HG03442 (cell line): Measurements from ENCODE around the gene PDLIM7.
"Not testable (repeated sequence)": the region's sequence is repeated elsewhere in the genome, so short reads cannot be mapped to it uniquely, and the experiment has no call there.

ENCODE experiments used
- ATAC-seq: cut with Tn5 transposase; IDR thresholded peaks from one replicate; pipeline ENCODE4 v1.9.1; 2021; ENCODE audit warnings: mild to moderate bottlenecking, moderate library complexity; ENCODE audit not compliant: unreplicated experiment

The PDLIM7 gene, protein sequence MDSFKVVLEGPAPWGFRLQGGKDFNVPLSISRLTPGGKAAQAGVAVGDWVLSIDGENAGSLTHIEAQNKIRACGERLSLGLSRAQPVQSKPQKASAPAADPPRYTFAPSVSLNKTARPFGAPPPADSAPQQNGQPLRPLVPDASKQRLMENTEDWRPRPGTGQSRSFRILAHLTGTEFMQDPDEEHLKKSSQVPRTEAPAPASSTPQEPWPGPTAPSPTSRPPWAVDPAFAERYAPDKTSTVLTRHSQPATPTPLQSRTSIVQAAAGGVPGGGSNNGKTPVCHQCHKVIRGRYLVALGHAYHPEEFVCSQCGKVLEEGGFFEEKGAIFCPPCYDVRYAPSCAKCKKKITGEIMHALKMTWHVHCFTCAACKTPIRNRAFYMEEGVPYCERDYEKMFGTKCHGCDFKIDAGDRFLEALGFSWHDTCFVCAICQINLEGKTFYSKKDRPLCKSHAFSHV

GRCh38 chr5:177497292-177498012 lies at the start of gene PDLIM7:
Gene PDLIM7, minus strand, starts transcription at chr5:177497604. Its CDS starts 1,092 bp downstream, at chr5:177496512.
- peak; percentile 65 for ATAC-seq

DNA sequence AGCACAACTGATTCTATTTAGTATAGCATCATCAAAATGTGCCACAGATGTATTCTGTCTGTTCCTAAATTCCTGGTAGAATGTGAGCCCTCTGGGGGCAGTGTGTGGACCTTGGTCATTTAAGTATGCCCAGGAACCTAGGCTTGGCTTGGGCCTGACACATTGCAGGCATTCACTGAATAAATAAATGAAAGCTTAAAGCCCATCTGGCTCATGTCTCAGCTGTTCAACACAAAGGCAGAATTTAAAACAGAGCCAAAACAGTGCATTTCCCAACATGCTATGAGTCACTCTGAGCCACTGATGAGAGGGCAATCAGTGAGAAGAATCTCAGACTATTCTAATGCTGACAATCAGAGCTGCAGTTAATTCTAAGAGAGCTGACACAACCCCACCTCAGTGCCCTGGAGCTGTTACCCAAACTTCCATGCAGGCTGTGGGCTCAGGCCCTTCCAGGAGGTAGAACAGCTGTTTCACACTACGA lies 48.9 kb upstream of the PDLIM7 start:
- ATAC-seq, result no peak

GRCh38 chr5:177545487-177546257 lies 48.3 kb upstream of the PDLIM7 start:
- ATAC-seq, result no peak

DNA sequence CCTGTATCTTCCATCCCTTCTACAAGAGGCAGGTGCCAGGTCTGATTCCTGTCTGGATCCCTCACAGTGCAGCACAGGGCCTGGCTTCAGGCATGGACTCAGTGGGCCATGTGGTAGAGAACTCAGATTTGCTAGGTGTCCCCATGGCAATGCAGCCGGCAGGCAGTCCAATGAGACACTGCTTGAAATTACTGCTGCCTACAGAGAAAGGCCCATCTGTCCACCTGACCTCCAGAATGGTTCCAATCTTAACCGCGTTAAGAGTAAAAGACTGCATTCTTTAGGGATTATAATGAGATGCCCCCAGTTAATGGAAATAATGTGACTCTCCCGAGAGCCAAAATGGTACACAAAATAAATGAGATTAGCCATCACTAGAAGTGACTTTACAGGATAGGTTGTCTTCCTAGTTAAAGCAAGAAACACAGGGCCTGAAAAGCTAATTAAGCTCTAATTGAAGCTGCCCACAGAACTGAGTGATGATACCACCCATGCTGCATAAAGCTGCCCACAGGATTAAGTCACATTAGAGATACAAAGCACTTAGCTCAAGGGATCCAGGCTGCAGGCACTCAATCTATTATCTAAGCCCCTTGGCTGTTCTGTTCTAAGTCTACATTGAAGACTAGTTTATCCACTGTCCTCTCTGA lies 45.5 kb upstream of the PDLIM7 start:
- no peak for ATAC-seq

DNA sequence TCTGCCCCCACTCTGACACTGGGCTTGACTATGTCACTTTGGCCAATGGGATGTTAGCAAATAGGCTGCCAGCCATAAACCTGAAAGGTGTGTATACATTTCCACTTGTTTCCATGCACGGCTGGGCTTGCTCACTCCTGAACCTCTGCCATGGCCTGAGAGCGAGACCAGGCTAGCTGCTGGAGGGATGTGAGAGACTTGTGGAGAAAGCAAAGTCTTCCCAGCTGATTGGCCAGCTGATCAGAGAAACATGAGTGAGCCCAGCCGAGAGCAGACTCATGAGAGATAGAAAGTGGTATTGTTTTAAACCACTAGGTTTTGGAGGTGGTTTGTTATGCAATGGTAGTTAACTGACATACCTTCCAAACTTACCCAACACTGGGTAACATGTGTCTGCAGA lies 43.0 kb upstream of the PDLIM7 start:
- ATAC-seq, result no peak

DNA sequence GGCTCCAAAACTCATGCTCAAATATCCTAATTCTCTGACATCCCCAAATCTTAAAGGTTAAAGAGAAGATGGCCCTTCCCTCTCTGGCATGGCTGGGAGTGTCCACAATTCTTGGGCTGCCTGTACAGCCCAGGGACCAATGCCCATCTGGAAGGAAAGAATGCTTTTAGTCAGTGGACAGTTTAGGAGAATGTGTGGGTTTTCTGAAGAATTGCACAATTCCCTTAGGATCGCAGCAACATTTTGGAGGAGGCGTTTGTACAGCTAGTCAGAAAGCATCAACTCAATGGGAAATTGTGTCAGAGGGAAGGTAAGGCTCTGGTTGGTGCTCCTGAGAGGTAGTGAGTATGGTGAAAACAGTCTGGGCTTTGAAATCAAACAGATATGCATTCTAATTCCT lies 42.0 kb upstream of the PDLIM7 start:
- no peak for ATAC-seq

DNA sequence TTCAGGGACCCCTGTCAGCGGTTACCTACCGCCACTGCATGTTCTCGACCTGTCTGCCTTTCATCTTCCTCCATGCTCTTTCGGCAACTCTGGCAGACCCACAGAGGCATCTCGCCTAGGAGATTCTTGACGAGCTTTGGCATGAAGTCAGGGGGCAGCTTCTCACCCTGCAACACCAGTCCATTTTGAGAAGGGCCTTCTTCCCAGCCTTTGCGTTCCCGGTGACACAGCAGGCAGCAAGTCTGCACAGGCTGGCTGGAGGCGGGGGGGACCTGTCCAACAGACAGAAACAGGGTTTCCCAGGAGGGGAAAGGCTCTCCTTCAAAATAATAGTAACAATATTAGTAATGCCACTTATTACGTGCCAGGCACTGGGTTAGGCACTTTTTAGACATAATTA lies 41.5 kb upstream of the PDLIM7 start:
- no peak for ATAC-seq

DNA sequence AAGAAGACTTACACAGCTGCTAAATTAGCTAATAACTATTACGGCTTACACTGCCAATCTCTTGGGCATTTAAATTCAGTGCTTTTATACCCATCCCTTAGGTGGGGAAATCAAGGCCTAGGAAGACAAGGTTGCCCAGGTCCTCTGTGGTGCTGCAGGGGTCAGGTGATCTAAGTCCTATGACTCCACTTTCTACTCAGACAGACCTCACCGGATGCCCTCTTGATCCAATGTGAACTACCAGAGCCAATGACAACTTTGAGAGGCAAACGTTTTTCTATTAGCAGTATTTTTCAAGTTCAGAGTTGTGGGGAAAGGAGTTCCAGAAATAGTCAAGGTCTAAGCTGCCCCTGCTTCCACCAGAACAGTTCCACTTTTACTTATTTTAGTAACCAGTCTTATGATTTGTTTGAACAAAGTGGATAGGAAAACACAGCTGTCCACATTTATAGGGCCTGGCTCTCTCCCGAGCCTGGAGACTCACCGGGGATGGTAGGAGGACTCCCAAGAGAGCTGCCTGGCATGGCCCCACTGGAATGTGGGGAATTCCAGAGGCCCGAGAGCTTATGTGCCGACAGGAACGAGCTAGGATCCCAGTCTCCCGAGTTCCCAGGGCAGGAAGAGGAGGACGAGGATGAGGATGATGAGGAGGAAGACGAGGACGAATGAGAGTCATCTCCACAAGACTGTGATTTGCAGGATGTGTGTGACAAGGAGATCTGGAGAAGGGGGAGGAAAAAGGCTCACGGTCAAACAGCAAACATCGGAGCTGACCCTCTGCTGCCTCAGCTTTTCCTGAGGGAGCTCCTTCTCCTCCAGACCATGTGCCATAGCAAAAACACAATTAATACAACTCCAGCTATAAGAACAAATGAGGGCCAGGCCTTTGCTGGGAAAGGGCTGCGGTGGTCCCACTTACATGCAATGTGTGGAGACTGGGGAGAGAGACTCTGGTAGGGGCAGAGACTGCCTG lies 40.3 kb upstream of the PDLIM7 start:
- ATAC-seq, result no peak

- ATAC-seq, result no peak
Measured at GRCh38 chr5:177536386-177536785, 39.0 kb upstream of the PDLIM7 start.

GRCh38 chr5:177535125-177535524 lies 37.7 kb upstream of the PDLIM7 start:
- ATAC-seq, result no peak

DNA sequence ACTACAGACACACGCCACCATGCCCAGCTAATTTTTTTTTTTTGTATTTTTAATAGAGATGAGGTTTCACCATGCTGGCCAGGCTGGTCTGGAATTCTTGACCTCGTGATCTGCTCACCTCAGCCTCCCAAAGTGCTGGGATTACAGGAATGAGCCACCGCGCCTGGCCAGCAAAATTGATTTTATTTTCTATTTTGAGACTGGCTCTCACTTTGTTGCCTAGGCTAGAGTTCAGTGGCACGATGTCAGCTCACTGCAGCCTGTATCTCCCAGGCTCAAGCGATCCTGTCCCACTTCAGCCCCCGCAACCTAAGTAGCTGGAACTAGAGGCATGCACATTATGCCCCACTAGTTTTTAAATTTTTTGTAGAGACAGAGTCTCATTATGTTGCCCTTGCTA lies 37.0 kb upstream of the PDLIM7 start:
- not testable (repeated sequence) for ATAC-seq

DNA sequence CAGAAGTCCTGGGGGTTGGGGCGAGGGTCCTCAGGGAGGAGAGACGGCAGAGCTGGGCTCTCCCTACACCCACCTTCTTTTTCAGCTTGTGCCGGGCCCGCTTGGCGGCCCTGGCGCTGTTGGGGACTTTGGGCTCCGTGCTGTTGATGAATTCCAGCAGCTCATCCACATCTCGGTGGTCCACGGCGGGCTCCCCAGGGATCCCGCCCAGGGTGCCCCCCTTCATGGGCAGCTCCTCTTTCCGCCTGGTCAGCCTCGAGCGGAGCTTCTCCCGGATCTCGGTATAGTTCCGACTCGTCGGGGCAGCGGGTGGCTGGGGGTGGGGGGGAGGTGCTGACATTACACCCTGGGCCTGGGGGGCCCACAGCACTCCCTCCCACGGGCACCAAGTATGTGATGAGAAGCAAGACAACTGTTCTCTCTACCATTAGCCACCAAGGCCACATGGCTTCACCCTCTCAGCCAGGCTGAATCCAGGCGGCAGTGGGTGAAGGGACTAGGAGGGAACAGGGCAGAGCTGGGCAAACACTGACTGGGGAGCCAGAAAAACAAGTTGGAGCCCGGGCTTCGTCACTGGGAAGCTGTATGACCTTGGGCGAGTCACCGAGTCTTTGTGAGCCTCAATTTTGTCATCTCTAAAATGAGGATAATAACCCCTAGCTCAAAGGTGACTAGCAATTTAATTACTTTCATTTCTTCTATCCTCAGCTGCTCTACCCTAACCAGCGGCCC lies 34.0 kb upstream of the PDLIM7 start:
- ATAC-seq, result no peak

GRCh38 chr5:177530638-177531037 lies 33.2 kb upstream of the PDLIM7 start:
- no peak for ATAC-seq

DNA sequence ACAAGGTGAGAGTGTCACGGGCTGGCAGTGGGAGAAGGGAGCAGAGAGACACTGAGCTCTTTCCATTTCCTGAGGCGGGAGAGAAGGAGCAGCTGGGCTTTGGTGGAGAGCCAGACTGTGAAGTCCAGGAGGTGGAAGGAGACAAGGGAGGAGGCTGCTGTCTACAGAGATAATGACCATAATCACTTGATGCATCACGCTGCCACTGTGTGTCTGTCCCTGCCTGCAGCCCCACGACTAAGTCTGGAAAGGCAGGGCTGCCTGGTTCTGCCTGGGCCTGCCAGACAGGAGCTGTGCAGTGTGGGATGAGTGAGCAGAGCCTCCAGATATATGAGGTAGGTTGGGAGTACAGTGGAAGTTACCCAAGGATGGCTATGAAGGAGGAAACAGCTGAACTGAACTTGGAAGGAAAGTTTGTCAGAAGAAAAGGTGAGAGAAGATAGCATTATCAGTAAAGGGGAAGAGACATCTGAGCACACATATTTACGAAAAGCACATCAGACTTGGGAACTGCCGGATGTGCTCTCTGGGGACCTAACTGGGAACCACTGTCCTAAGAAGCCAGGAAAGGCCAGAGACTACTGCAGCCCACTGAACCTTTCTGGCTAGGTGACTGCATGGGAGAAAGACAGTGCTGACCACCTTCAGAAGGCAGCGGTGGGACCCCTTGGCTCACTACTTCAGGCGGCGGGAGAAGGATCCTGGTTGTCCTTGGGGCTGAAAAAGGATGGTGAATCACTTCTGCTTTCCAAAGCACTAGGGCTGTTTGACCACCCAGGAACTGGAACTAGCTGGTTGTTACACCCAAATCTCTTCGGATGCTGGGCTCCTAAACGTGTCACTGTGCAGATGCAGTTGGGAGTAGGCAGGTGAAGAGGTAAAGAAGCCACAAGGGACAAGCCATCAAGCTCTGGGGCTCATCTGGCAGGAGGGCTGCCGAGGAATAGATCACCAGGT lies 32.1 kb upstream of the PDLIM7 start:
- ATAC-seq, result no peak

DNA sequence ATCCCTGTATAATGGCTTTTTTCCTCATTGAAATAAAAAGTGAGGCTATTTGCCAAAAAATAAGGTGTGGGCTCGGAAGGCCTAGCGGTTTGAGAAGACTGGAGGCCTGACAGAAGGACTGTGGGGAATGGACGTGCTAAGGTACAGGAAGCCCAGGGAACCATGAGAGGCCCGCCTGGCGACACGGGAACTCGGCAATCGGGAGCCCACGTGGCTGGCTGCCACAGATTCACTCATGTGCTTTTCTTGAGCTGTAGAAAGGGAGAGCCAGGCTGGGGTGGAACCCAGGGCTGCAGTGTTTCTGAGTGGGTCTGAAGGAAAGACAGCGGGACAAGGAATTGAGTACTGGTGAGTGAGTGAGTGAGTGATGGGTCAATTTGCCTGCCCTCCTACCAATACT lies 31.2 kb upstream of the PDLIM7 start:
- ATAC-seq, result no peak

DNA sequence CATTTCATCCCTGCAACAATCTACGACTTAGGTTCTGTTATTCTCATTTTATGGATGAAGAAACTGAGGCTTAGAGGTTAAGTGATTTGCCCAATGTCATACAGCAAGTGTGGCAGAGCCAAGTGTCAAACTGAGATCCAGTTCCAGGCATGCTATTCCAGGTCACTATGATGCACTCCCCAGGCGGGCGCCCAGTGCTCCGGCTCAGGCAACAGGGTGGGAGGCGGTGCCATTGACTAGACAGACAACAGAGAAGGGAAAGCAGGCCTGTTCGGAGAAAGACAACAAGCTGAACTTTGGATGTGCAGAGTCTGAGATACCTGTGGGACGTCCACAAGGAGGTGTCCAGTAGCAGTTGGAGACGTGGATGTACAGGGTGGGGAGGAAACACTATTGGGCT lies 30.2 kb upstream of the PDLIM7 start:
- no peak for ATAC-seq

DNA sequence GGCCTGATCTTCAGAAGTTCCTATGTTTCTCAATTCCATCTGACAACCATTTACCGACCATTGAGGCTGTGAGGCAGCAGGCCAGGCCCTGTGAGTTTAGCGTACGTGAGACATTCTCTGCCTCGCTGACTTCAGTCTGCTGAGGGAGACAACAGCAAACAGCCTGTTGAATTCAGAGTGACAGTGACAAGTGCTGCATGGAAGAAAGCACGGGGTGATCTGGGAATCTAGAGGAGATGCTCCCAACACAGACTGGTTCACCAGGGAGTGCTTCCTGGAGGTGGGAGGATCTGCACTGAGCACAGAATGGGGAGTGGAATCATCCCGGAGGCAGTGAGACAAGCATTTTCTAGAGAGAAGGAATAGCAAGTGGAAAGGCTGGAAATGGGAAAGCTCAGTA lies 29.4 kb upstream of the PDLIM7 start:
- no peak for ATAC-seq

DNA sequence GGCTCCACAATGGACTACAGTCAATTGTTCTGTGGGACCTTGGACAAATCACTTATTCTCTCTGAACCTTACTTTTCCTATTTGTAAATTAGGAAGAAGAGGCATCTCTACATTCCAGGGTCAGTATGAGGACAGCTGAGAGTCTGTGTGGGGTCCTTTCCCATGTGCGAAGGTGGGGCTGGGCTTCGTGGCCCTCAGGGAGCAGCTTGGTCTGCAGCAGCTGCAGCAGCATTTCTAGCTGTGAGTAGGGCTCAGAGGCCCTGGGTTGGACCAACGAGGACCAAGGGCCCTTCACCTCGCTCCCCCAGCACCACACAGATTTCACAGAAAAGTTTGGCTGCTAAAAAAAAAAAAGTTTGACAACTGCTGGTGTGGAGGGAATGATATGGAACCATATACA lies 28.8 kb upstream of the PDLIM7 start:
- ATAC-seq, result no peak
